Measurements from ENCODE around the gene ARHGEF6. TPM values are rescaled to one million over a fixed set of nuclear protein-coding genes. Genes with fewer than 3 reads are reported as not detected.
"Not testable (repeated sequence)": the region's sequence is repeated elsewhere in the genome, so short reads cannot be mapped to it uniquely, and the experiment has no call there.

The ARHGEF6 gene
- total and polyA plus RNA-seq, 8 donors = 1.7 to 22.9 (median 8.1) TPM

GRCh38 chrX:136825771-136826170 is 45.0 kb upstream of the ARHGEF6 start:
- intact Hi-C loops (cut with DNase I; ENCODE audit: low total_unique reads) = no loop called here
- H3K27ac ChIP-seq = no peak overlapping the region
- H3K4me3 ChIP-seq = no peak overlapping the region
- WGBS, 5 donors = 80 to 93% (median 88%) methylated on average over 2 of the region's 2 CpGs; no CpG with 5 or more reads in 1 of the 5 donors
- DNase-seq = no peak
- no peak for TF ChIP-seq EP300 (IDR thresholded peaks at IDR 0.05)
- TF ChIP-seq POLR2A (IDR thresholded peaks at IDR 0.05) = no peak
- no peak for TF ChIP-seq POLR2AphosphoS5 (IDR thresholded peaks at IDR 0.05)
- no peak for TF ChIP-seq CTCF (IDR thresholded peaks at IDR 0.05)
- H3K27me3 ChIP-seq = no peaks in the 10 kb centered on the region
- no peaks in the 10 kb centered on the region for H3K36me3 ChIP-seq
- H3K4me1 ChIP-seq = peaks cover 0 to 5% (median 0%) of the 10 kb centered on the region in 4 donors
- H3K9me3 ChIP-seq = no peaks in the 10 kb centered on the region

GRCh38 chrX:136823175-136823574 is 42.4 kb upstream of the ARHGEF6 start:
- Histone ChIP-seq H3K9me3 (no peaks in the 10 kb centered on the region), H3K4me3 (no peak overlapping the region), H3K36me3 (peaks cover 0 to 12% (median 4%) of the 10 kb centered on the region in 4 donors), H3K27me3 (no peaks in the 10 kb centered on the region), H3K27ac (no peak overlapping the region), H3K4me1 (peaks cover 0 to 5% (median 0%) of the 10 kb centered on the region in 4 donors)
- WGBS, 5 donors = 90 to 100% (median 94%) methylated on average over 1 of the region's 1 CpG
- TF ChIP-seq POLR2A (IDR thresholded peaks at IDR 0.05) (no peak), CTCF (IDR thresholded peaks at IDR 0.05) (no peak), POLR2AphosphoS5 (IDR thresholded peaks at IDR 0.05) (no peak), EP300 (IDR thresholded peaks at IDR 0.05) (no peak)
- intact Hi-C loops (cut with DNase I; ENCODE audit: low total_unique reads) = no loop called here
- DNase-seq = no peak

GRCh38 chrX:136822337-136823095 is 41.8 kb upstream of the ARHGEF6 start:
- 70 to 86% (median 82%) methylated on average over 3 to 5 of the region's 5 CpGs for WGBS, 5 donors
- no peak for DNase-seq
- intact Hi-C loops (cut with DNase I; ENCODE audit: low total_unique reads) = no loop called here
- H3K9me3 ChIP-seq = no peaks in the 10 kb centered on the region
- H3K4me1 ChIP-seq = peaks cover 0 to 5% (median 0%) of the 10 kb centered on the region in 4 donors
- H3K27me3 ChIP-seq = no peaks in the 10 kb centered on the region
- TF ChIP-seq CTCF (IDR thresholded peaks at IDR 0.05) (no peak), POLR2A (IDR thresholded peaks at IDR 0.05) (no peak), EP300 (IDR thresholded peaks at IDR 0.05) (no peak), POLR2AphosphoS5 (IDR thresholded peaks at IDR 0.05) (no peak)
- no peak overlapping the region for H3K4me3 ChIP-seq
- H3K27ac ChIP-seq = no peak overlapping the region
- H3K36me3 ChIP-seq = peaks cover 0 to 12% (median 4%) of the 10 kb centered on the region in 4 donors

GRCh38 chrX:136819756-136820155 is 39.0 kb upstream of the ARHGEF6 start:
- intact Hi-C loops (cut with DNase I; ENCODE audit: low total_unique reads) = not testable (repeated sequence)

More at GRCh38 chrX:136819756-136820155, 39.0 kb upstream of the ARHGEF6 start:
- peaks cover 0 to 12% (median 4%) of the 10 kb centered on the region in 4 donors for H3K36me3 ChIP-seq
- H3K4me1 ChIP-seq, H3K27ac ChIP-seq, H3K4me3 ChIP-seq, H3K27me3 ChIP-seq, DNase-seq, H3K9me3 ChIP-seq: not testable (repeated sequence)
- WGBS, 5 donors = 91 to 98% (median 95%) methylated on average over 8 to 9 of the region's 9 CpGs

All from stomach (tissue), 9 donors.